HEK293 (cell line): Measurements from ENCODE around the gene HSPB6.

ENCODE experiments used
- ATF2 ChIP-seq: fragments of 450-650 bp; formaldehyde crosslinking; IDR thresholded peaks from 2 replicates; pipeline ENCODE4 v1.5.1; 2016; ENCODE audit warnings: missing biosample characterization, missing genetic modification characterization, low read depth
- CTCF ChIP-seq: fragments of 450-650 bp; formaldehyde crosslinking; IDR thresholded peaks from 2 replicates; pipeline ENCODE4 v1.5.1; 2016; ENCODE audit warnings: missing biosample characterization, missing genetic modification characterization
- PRDM6 ChIP-seq: fragments of 450-650 bp; formaldehyde crosslinking; IDR thresholded peaks from 2 replicates; pipeline ENCODE4 v1.5.1; 2017; ENCODE audit warnings: missing biosample characterization, missing genetic modification characterization
- RBAK ChIP-seq: fragments of 450-650 bp; formaldehyde crosslinking; IDR thresholded peaks from 2 replicates; pipeline ENCODE4 v1.5.1; 2016; ENCODE audit warnings: missing biosample characterization, missing genetic modification characterization
- REPIN1 ChIP-seq: fragments of 450-650 bp; formaldehyde crosslinking; IDR thresholded peaks from 2 replicates; pipeline ENCODE4 v1.5.1; 2017; ENCODE audit warnings: missing biosample characterization, missing genetic modification characterization, low read depth
- YY1 ChIP-seq: fragments of 450-650 bp; formaldehyde crosslinking; IDR thresholded peaks from 2 replicates; pipeline ENCODE4 v1.5.1; 2018; ENCODE audit warnings: missing biosample characterization, missing genetic modification characterization
- ZBTB11 ChIP-seq: fragments of 450-650 bp; formaldehyde crosslinking; conservative IDR thresholded peaks from 2 replicates; pipeline ENCODE4 v1.5.1; 2016; ENCODE audit warnings: low read depth, missing biosample characterization, missing genetic modification characterization
- ZBTB8A ChIP-seq: fragments of 450-650 bp; formaldehyde crosslinking; IDR thresholded peaks from 2 replicates; pipeline ENCODE4 v1.5.1; 2016; ENCODE audit warnings: missing biosample characterization, missing genetic modification characterization
- ZNF175 ChIP-seq: fragments of 450-650 bp; formaldehyde crosslinking; IDR thresholded peaks from 2 replicates; pipeline ENCODE4 v1.5.1; 2016; ENCODE audit warnings: missing biosample characterization, missing genetic modification characterization
- ZNF24 ChIP-seq: fragments of 450-650 bp; formaldehyde crosslinking; IDR thresholded peaks from 2 replicates; pipeline ENCODE4 v1.5.1; 2016; ENCODE audit warnings: missing biosample characterization, missing genetic modification characterization
- ZNF518A ChIP-seq: fragments of 450-650 bp; formaldehyde crosslinking; conservative IDR thresholded peaks from 2 replicates; pipeline ENCODE4 v1.5.1; 2016; ENCODE audit warnings: low read depth, missing biosample characterization, missing genetic modification characterization

- TF ChIP-seq RBAK (tag by site-specific recombination) (no peak), CTCF (tag by site-specific recombination) (no peak), YY1 (tag by site-specific recombination) (no peak), ZNF518A (no peak), REPIN1 (no peak), ZBTB8A (tag by site-specific recombination) (no peak), ZNF175 (tag by site-specific recombination) (no peak), ZBTB11 (no peak), ZNF24 (no peak), ATF2 (tag by site-specific recombination) (no peak), PRDM6 (no peak)
Measured at GRCh38 chr19:35722461-35722860, 34.4 kb downstream of the HSPB6 start.
